GM12872 (cell line): ENCODE measurements around the gene LRRC59.

Experiments
- CTCF ChIP-seq: IDR thresholded peaks from 3 replicates; pipeline ENCODE4 v1.5.1; 2011; ENCODE audit warnings: low read depth, mild to moderate bottlenecking, low read length, moderate library complexity; ENCODE audit not compliant: insufficient read depth

Gene LRRC59

GRCh38 chr17:50364715-50365114 is 32.6 kb downstream of the LRRC59 start:
- TF ChIP-seq CTCF, result no peak

GRCh38 chr17:50364061-50364458 is 33.3 kb downstream of the LRRC59 start:
- no peak for TF ChIP-seq CTCF

GRCh38 chr17:50363217-50364060 is 33.9 kb downstream of the LRRC59 start:
- TF ChIP-seq CTCF, result no peak

GRCh38 chr17:50362661-50363060 is 34.7 kb downstream of the LRRC59 start:
- TF ChIP-seq CTCF, result no peak

- peak; percentile 86 for TF ChIP-seq CTCF
These were observed 35.5 kb downstream of the LRRC59 start for GRCh38 chr17:50361561-50362480.

GRCh38 chr17:50360486-50361115 is 36.7 kb downstream of the LRRC59 start:
- no peak for TF ChIP-seq CTCF

GRCh38 chr17:50359998-50360461 is 37.3 kb downstream of the LRRC59 start:
- no peak for TF ChIP-seq CTCF
